ENCODE data around the gene TCERG1.

The TCERG1 gene

GRCh38 chr5:146482775-146483174 lies 35.6 kb downstream of the TCERG1 start:
- no peak for DNase-seq (ENCODE audit: low spot score)
- no peak for TF ChIP-seq CTCF (IDR thresholded peaks at IDR 0.05; ENCODE audit: borderline replicate concordance, control extremely low read depth, extremely low read depth, insufficient read depth, missing control alignments)
- in situ Hi-C loops (cut with MboI; ENCODE audit: low sequenced_read_pairs, unreplicated experiment) = no loop called here

GRCh38 chr5:146484714-146485391 lies 37.7 kb downstream of the TCERG1 start:
- no peak for DNase-seq (ENCODE audit: low spot score)
- TF ChIP-seq CTCF (IDR thresholded peaks at IDR 0.05; ENCODE audit: borderline replicate concordance, control extremely low read depth, extremely low read depth, insufficient read depth, missing control alignments) = no peak
- in situ Hi-C loops (cut with MboI; ENCODE audit: low sequenced_read_pairs, unreplicated experiment) = no loop called here

- TF ChIP-seq CTCF (IDR thresholded peaks at IDR 0.05; ENCODE audit: borderline replicate concordance, control extremely low read depth, extremely low read depth, insufficient read depth, missing control alignments) = no peak
- DNase-seq (ENCODE audit: low spot score) = no peak
- in situ Hi-C loops (cut with MboI; ENCODE audit: low sequenced_read_pairs, unreplicated experiment) = no loop called here
Observed at GRCh38 chr5:146490089-146490843, 43.1 kb downstream of the TCERG1 start.

- no peak for TF ChIP-seq CTCF (IDR thresholded peaks at IDR 0.05; ENCODE audit: borderline replicate concordance, control extremely low read depth, extremely low read depth, insufficient read depth, missing control alignments)
- DNase-seq (ENCODE audit: low spot score) = no peak
- in situ Hi-C loops (cut with MboI; ENCODE audit: low sequenced_read_pairs, unreplicated experiment) = no loop called here
Observed at GRCh38 chr5:146494656-146495055, 47.5 kb downstream of the TCERG1 start.

GRCh38 chr5:146499680-146500079 lies 52.5 kb downstream of the TCERG1 start:
- no peak for TF ChIP-seq CTCF (IDR thresholded peaks at IDR 0.05; ENCODE audit: borderline replicate concordance, control extremely low read depth, extremely low read depth, insufficient read depth, missing control alignments)
- DNase-seq (ENCODE audit: low spot score) = no peak
- in situ Hi-C loops (cut with MboI; ENCODE audit: low sequenced_read_pairs, unreplicated experiment) = no loop called here

GRCh38 chr5:146507428-146507827 lies 60.3 kb downstream of the TCERG1 start:
- TF ChIP-seq CTCF (IDR thresholded peaks at IDR 0.05; ENCODE audit: borderline replicate concordance, control extremely low read depth, extremely low read depth, insufficient read depth, missing control alignments) = no peak
- DNase-seq (ENCODE audit: low spot score) = no peak
- in situ Hi-C loops (cut with MboI; ENCODE audit: low sequenced_read_pairs, unreplicated experiment) = no loop called here

Measured in GM13976 (cell line).